GM12801 (cell line): Measurements from ENCODE around the gene IFT43.

ENCODE experiments used
- TF ChIP-seq, protein P1 (sequence below): IDR thresholded peaks from one replicate; pipeline ENCODE4 v1.5.1; 2011; ENCODE audit warnings: control low read depth; ENCODE audit not compliant: insufficient read length; ENCODE audit errors: extremely low read depth

Gene IFT43

DNA sequence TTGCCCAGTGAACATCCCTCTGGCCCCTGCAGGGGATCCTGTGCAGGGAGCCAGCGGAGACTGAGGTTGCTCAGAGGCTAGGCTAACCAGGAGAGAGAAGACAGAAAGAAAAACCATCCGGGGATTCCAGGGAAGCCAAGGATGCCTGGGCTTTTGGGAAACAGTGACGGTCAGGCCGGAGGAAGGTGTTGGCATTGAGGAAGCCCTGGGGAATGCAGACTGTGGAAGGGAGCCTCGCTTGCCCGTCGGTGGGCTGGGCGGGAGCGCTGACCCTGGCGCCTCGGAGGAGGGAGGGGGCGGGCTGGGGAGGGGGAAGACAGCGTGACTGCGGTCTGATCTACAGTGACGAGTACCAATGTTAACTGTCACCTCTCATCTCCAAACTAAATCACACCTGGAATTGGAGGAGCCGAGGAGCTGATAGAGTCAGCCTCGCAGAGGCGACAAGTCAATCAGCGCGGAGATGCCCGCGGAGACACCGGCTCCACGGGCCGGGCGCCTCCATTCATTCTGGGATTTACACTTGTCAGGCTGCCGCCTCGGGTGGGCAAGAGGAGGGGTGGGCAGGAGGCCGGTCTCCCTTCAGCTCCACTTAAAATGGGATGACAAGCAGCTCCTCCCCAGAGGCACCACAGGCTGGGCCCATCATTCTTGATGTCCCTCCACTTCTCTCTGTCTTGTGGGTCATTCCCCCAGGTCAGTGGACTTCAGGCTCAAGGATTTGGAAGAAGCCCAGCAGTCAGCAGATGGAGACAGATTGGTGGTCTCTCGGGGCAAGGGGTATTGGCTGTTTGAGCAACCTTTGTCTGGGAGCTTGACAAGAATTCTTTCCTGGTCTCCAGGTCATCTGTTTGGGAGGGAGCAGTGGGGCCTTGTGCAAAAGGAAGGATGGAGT, 145.8 kb downstream of the IFT43 start:
- TF ChIP-seq, protein P1, sequence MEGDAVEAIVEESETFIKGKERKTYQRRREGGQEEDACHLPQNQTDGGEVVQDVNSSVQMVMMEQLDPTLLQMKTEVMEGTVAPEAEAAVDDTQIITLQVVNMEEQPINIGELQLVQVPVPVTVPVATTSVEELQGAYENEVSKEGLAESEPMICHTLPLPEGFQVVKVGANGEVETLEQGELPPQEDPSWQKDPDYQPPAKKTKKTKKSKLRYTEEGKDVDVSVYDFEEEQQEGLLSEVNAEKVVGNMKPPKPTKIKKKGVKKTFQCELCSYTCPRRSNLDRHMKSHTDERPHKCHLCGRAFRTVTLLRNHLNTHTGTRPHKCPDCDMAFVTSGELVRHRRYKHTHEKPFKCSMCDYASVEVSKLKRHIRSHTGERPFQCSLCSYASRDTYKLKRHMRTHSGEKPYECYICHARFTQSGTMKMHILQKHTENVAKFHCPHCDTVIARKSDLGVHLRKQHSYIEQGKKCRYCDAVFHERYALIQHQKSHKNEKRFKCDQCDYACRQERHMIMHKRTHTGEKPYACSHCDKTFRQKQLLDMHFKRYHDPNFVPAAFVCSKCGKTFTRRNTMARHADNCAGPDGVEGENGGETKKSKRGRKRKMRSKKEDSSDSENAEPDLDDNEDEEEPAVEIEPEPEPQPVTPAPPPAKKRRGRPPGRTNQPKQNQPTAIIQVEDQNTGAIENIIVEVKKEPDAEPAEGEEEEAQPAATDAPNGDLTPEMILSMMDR = no peak

DNA sequence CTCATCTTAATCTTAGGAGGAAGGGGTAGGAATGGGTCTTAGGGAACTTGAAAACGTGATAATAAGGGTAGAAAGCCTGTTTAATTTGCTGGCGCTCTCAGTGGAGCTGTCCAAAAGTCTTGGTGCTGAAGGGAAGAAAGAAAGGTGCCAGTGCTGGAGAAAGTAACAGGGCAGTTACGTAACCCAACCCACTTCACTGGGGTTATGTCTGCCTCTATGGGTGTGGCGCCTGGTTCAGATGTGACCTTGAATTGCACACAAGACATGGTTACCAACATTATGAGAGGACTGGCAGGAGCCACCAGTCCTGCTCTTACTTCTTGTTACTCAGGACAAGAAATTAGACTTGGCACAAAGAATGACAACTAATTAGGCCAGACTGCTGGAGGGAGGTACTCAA, 147.5 kb downstream of the IFT43 start:
- TF ChIP-seq, protein P1 = no peak
